Neuronal stem cell (in vitro differentiated cells): ENCODE measurements around the gene MB21D2.

Experiments
- DNase-seq: peaks from one replicate; pipeline ENCODE4 v3.0.0-alpha.2; 2013; ENCODE audit warnings: low spot score
- H2AFZ ChIP-seq: one replicate; pipeline ENCODE4 v1.6.1; 2013; ENCODE audit warnings: mild to moderate bottlenecking, low read length, inconsistent platforms
- H2AK5ac ChIP-seq: 2 replicates; pipeline ENCODE4 v1.6.1; 2013; ENCODE audit warnings: low read depth, mild to moderate bottlenecking, inconsistent platforms, low read length, moderate library complexity, mixed read lengths
- H2BK120ac ChIP-seq: 2 replicates; pipeline ENCODE4 v1.6.1; 2013; ENCODE audit warnings: low read depth, mild to moderate bottlenecking, inconsistent platforms, low read length, moderate library complexity, mixed read lengths
- H2BK12ac ChIP-seq: one replicate; pipeline ENCODE4 v1.6.1; 2013; ENCODE audit warnings: low read length, inconsistent platforms
- H2BK15ac ChIP-seq: 2 replicates; pipeline ENCODE4 v1.6.1; 2013; ENCODE audit warnings: mild to moderate bottlenecking, low read length, inconsistent platforms, mixed read lengths
- H2BK5ac ChIP-seq: one replicate; pipeline ENCODE4 v1.6.1; 2013; ENCODE audit warnings: inconsistent platforms, mild to moderate bottlenecking, low read length, moderate library complexity
- H3K14ac ChIP-seq: one replicate; pipeline ENCODE4 v1.6.1; 2013; ENCODE audit warnings: low read length, inconsistent platforms
- H3K18ac ChIP-seq: 2 replicates; pipeline ENCODE4 v1.6.1; 2013; ENCODE audit warnings: low read length, inconsistent platforms
- H3K23ac ChIP-seq: 2 replicates; pipeline ENCODE4 v1.6.1; 2013; ENCODE audit warnings: low read depth, mild to moderate bottlenecking, mixed read lengths, low read length, inconsistent platforms; ENCODE audit not compliant: poor library complexity
- H3K27ac ChIP-seq: replicated peaks from 3 replicates; pipeline ENCODE4 v1.5.1; 2013; ENCODE audit warnings: low read length, inconsistent platforms
- H3K27me3 ChIP-seq, 3 experiments: 2 replicates each; pipeline ENCODE4 v1.6.1; 2013; ENCODE audit warnings: low read length in 3 of 3, mild to moderate bottlenecking in 2 of 3, inconsistent platforms in 1 of 3, low read depth in 1 of 3, mixed read lengths in 1 of 3, moderate library complexity in 1 of 3; ENCODE audit not compliant: control insufficient read depth in 3 of 3, insufficient read depth in 3 of 3
- H3K36me3 ChIP-seq, 2 donors: replicated peaks in 1 of 2; 2 replicates each; pipeline ENCODE4 v1.6.1; 2013; ENCODE audit warnings: low read length in 2 of 2; ENCODE audit not compliant: control insufficient read depth in 2 of 2, insufficient read depth in 2 of 2
- H3K4ac ChIP-seq: 2 replicates; pipeline ENCODE4 v1.6.1; 2013; ENCODE audit warnings: inconsistent platforms, mild to moderate bottlenecking, low read length, moderate library complexity
- H3K4me1 ChIP-seq, 2 donors: 1 replicate in 1 of 2; 2 replicates in 1 of 2; pipeline ENCODE4 v1.6.1; 2013; ENCODE audit warnings: low read length in 2 of 2, low read depth in 1 of 2; ENCODE audit not compliant: control insufficient read depth in 2 of 2, insufficient read depth in 1 of 2
- H3K4me2 ChIP-seq: one replicate; pipeline ENCODE4 v1.6.1; 2013; ENCODE audit warnings: mild to moderate bottlenecking, low read length, inconsistent platforms; ENCODE audit not compliant: insufficient read depth, poor library complexity, severe bottlenecking
- H3K4me3 ChIP-seq, 2 donors: 2 replicates each; pipeline ENCODE4 v1.5.1; 2013; ENCODE audit warnings: low read length in 2 of 2, mild to moderate bottlenecking in 2 of 2, inconsistent platforms in 1 of 2, moderate library complexity in 1 of 2
- H3K79me1 ChIP-seq: one replicate; pipeline ENCODE4 v1.6.1; 2013; ENCODE audit warnings: low read depth, mild to moderate bottlenecking, inconsistent platforms, low read length, moderate library complexity
- H3K9ac ChIP-seq: one replicate; pipeline ENCODE4 v1.6.1; 2013; ENCODE audit warnings: mild to moderate bottlenecking, low read depth, low read length, inconsistent platforms; ENCODE audit not compliant: poor library complexity
- H3K9me3 ChIP-seq, 2 donors: replicated peaks in 1 of 2; 2 replicates each; pipeline versions ENCODE3 to v1.6.1; 2013; ENCODE audit warnings: low read length in 2 of 2, mild to moderate bottlenecking in 2 of 2, inconsistent platforms in 1 of 2, low read depth in 1 of 2, mixed read lengths in 1 of 2, moderate library complexity in 1 of 2; ENCODE audit not compliant: control insufficient read depth in 2 of 2, insufficient read depth in 1 of 2
- H4K8ac ChIP-seq: one replicate; pipeline ENCODE4 v1.6.1; 2013; ENCODE audit warnings: low read depth, mild to moderate bottlenecking, inconsistent platforms, low read length, moderate library complexity
- H4K91ac ChIP-seq: one replicate; pipeline ENCODE4 v1.6.1; 2013; ENCODE audit warnings: low read length, low read depth, mild to moderate bottlenecking, inconsistent platforms; ENCODE audit not compliant: poor library complexity
- WGBS, 2 donors: extraction: QIAGEN DNeasy Blood & Tissue Kit; methylation state at CpG; one replicate each; pipeline ENCODE4 v1.1.7; 2013; ENCODE audit warnings: missing lambda C conversion rate in 2 of 2, mixed read lengths in 1 of 2; ENCODE audit not compliant: insufficient read length in 2 of 2, insufficient replicate concordance in 1 of 2; ENCODE audit errors: extremely low coverage in 2 of 2; 5-methylcytosine and 5-hydroxymethylcytosine counted together

The MB21D2 gene

DNA sequence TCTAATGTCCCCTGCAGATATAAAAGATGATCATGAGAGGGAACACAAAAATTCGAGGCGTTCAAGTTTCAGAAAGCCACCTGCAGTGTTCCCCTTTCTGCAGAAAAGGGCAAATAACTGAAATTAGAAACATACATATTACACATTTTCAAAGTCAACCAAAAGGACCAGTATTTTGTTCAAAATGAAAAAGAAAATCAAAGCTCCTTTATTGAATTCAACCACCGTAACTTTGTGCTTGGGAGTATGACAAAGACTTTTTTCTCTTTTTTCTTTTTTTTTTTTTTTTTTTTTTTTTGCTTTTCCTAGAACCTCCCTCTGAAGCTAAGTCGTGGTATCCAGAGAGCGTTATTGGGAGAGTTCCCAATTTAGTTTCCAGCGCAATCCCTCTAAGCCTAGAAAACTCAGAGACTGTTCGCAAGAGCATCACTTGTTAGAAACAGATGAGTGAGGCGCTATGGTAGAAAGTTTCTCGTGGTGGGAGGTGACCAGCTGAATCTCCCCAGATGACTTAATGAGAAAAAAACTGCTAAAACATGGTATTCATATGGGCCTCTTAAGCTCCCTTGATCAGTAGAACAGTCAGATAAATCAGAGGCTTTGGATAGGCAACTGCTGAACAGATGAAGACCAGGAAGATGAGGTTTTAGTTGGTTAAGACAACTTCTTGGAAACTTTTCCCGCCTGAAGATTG, 77.4 kb downstream of the MB21D2 start:
- WGBS, 2 donors: no CpG with 5 or more reads among the region's 10 CpGs

DNA sequence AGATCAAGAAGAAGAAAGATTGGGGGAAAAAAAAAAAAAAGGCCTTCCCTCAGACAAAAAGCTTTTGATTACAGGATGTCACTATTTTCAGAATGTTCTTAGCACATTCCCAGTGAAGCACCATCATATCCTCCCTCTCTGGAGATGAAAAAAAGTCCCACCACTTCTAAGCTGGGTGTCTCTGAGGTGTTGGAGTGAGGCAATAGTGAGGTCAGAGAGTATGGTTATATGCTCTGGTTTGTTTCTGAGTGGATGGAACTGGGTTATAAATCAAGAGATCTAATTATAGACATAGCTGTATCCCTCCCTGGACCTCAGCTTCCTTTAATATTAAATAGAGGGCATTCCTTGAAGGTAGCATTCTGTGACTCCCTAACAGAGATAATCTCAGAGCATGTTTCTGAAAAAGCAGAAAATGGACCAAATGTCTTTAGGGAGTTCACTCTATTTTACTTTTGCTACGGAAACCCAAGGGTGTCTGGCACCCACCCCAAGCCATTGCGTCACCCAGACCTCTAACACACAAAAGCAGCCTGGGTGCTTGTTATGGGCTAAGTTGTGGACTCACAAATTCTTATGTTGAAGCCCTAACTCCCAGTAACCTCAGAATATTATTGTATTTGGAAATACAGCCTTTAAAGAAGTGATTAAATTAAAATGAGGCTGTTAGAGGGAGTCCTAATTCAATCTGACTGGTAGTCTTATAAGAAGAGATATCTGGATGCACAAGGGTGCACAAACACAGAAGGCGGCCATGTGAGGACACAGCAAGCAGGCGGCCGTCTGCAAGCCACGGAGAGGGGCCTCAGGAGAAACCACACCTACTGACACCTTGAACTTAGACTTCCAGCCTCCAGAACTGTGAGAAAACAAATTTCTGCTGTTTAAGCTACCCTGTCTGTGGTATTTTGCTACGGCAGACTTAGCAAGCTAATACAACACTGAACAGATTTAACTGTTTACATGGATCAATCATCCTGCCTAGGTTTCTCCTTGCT, 81.5 kb downstream of the MB21D2 start:
- Histone ChIP-seq H3K4ac (no peak overlapping the region), H3K9ac (no peak overlapping the region), H2BK12ac (no peak overlapping the region), H3K27me3 (no peaks in the 10 kb centered on the region), H3K18ac (no peak overlapping the region), H3K36me3 (no peaks in the 10 kb centered on the region), H3K27ac (no peak overlapping the region), H4K91ac (no peak overlapping the region), H4K8ac (no peak overlapping the region), H3K4me3 (no peak overlapping the region), H2AK5ac (no peak overlapping the region), H3K79me1 (no peaks in the 10 kb centered on the region), H2BK15ac (no peak overlapping the region), H3K14ac (no peak overlapping the region), H3K4me1 (peaks cover 3 to 9% of the 10 kb centered on the region in 2 donors), H2AFZ (no peak overlapping the region), H2BK120ac (no peak overlapping the region), H3K23ac (no peak overlapping the region), H2BK5ac (no peak overlapping the region), H3K9me3 (no peaks in the 10 kb centered on the region), H3K4me2 (no peak overlapping the region)
- no CpG with 5 or more reads among the region's 7 CpGs for WGBS, 2 donors
- no peak for DNase-seq

More for the DNA sequence above, 77.4 kb downstream of the MB21D2 start:
- Histone ChIP-seq H3K14ac (no peak overlapping the region), H4K8ac (no peak overlapping the region), H2BK120ac (no peak overlapping the region), H3K4me2 (no peak overlapping the region), H3K36me3 (no peaks in the 10 kb centered on the region), H3K23ac (no peak overlapping the region), H4K91ac (no peak overlapping the region), H3K27ac (no peak overlapping the region), H3K4me1 (peaks cover 4 to 24% of the 10 kb centered on the region in 2 donors), H3K18ac (no peak overlapping the region), H3K4ac (no peak overlapping the region), H3K79me1 (no peaks in the 10 kb centered on the region), H2AK5ac (no peak overlapping the region), H2BK12ac (no peak overlapping the region), H3K9ac (no peak overlapping the region), H3K4me3 (no peak overlapping the region), H3K9me3 (no peaks in the 10 kb centered on the region), H2AFZ (no peak overlapping the region), H3K27me3 (no peaks in the 10 kb centered on the region), H2BK15ac (no peak overlapping the region), H2BK5ac (no peak overlapping the region)
- DNase-seq: no peak

DNA sequence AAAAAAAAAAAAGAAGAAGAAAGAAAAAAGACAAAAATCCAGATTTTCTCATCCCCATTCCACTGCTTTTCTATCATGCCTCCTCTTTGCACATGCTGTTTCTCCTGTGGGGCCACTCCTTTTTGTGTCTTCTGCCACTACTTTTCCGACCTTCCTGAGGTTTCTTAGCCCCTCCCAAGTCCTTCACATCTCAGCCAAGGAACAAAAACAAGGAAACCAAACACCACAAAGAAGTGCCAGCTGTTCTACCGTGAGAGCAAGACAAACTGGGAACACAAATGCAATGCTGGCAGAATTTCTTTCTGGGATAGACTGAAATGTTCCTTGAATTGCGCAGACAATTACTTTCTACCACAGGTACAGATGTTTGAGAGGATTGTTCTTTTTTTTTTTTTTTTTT, 83.2 kb downstream of the MB21D2 start:
- H4K91ac ChIP-seq: no peak overlapping the region
- no peak overlapping the region for H3K4ac ChIP-seq
- peaks cover 3 to 9% of the 10 kb centered on the region in 2 donors for H3K4me1 ChIP-seq
- no peak overlapping the region for H2BK12ac ChIP-seq
- no peak overlapping the region for H3K27ac ChIP-seq
- H3K9ac ChIP-seq: no peak overlapping the region
- H3K14ac ChIP-seq: no peak overlapping the region
- H2AK5ac ChIP-seq: no peak overlapping the region
- no CpG with 5 or more reads among the region's 3 CpGs for WGBS, 2 donors
- H2AFZ ChIP-seq: no peak overlapping the region
- no peak overlapping the region for H3K4me2 ChIP-seq
- H2BK15ac ChIP-seq: no peak overlapping the region
- H3K18ac ChIP-seq: no peak overlapping the region
- no peaks in the 10 kb centered on the region for H3K9me3 ChIP-seq
- H2BK120ac ChIP-seq: no peak overlapping the region
- DNase-seq: no peak
- no peak overlapping the region for H4K8ac ChIP-seq
- H2BK5ac ChIP-seq: no peak overlapping the region
- H3K79me1 ChIP-seq: no peaks in the 10 kb centered on the region
- H3K27me3 ChIP-seq: no peaks in the 10 kb centered on the region
- H3K36me3 ChIP-seq: no peaks in the 10 kb centered on the region
- H3K4me3 ChIP-seq: no peak overlapping the region
- H3K23ac ChIP-seq: no peak overlapping the region
